ENCODE data around the gene TREH. TPM values are rescaled to one million over a fixed set of nuclear protein-coding genes. Genes with fewer than 3 reads are reported as not detected.

TREH gene
- total RNA-seq, 1 donor from 2014 or later = not detected

- H3K27ac Mint-ChIP-seq (ENCODE audit: unreplicated experiment) = peak overlapping the region; percentile 58
- Histone ChIP-seq H3K9ac (ENCODE audit: low read length) (no peak overlapping the region), H3K4me3 (ENCODE audit: insufficient read depth, low read depth, low read length) (no peak overlapping the region), H3K79me2 (ENCODE audit: insufficient read depth, low read length) (peaks cover 82% of the 10 kb centered on the region), H3K27ac (ENCODE audit: low read depth, low read length) (no peak overlapping the region), H3K9me3 (ENCODE audit: insufficient read depth, low read depth, low read length) (no peaks in the 10 kb centered on the region), H2AFZ (ENCODE audit: low read depth, low read length) (no peak overlapping the region), H3K27me3 (ENCODE audit: insufficient read depth, low read length) (no peaks in the 10 kb centered on the region), H3K36me3 (ENCODE audit: insufficient read depth, low read length) (peaks cover 63% of the 10 kb centered on the region), H3K4me1 (ENCODE audit: insufficient read depth, low read length) (peaks cover 28% of the 10 kb centered on the region), H4K20me1 (ENCODE audit: insufficient read depth, low read length) (peaks cover 99% of the 10 kb centered on the region), H3K4me2 (ENCODE audit: low read length) (no peak overlapping the region)
- TF ChIP-seq EZH2 (IDR thresholded peaks at IDR 0.05; ENCODE audit: insufficient read depth, low read length) (no peak), CTCF (IDR thresholded peaks at IDR 0.05; ENCODE audit: insufficient read depth, low read depth, low read length) (no peak)
- no peaks in the 10 kb centered on the region for H3K27me3 Mint-ChIP-seq (ENCODE audit: low read depth, unreplicated experiment)
- FAIRE-seq (no peak), DNase-seq (ENCODE audit: low read depth) (no peak)
- no peaks in the 10 kb centered on the region for H3K9me3 Mint-ChIP-seq (ENCODE audit: unreplicated experiment)
- H3K4me1 Mint-ChIP-seq (ENCODE audit: low read depth, unreplicated experiment) = peaks cover 41% of the 10 kb centered on the region
- H3K4me3 Mint-ChIP-seq (ENCODE audit: unreplicated experiment) = no peak overlapping the region
- H3K36me3 Mint-ChIP-seq (ENCODE audit: low read depth, unreplicated experiment) = peaks cover 36% of the 10 kb centered on the region
Observed at GRCh38 chr11:118632577-118633318, 46.7 kb downstream of the TREH start.

- H3K27me3 Mint-ChIP-seq (ENCODE audit: low read depth, unreplicated experiment) = no peaks in the 10 kb centered on the region
- TF ChIP-seq EZH2 (IDR thresholded peaks at IDR 0.05; ENCODE audit: insufficient read depth, low read length) = no peak
- TF ChIP-seq CTCF (IDR thresholded peaks at IDR 0.05; ENCODE audit: insufficient read depth, low read depth, low read length) = no peak
- H3K4me2 ChIP-seq (ENCODE audit: low read length) = no peak overlapping the region
- no peak for DNase-seq (ENCODE audit: low read depth)
- peaks cover 97% of the 10 kb centered on the region for H4K20me1 ChIP-seq (ENCODE audit: insufficient read depth, low read length)
- H3K4me3 Mint-ChIP-seq (ENCODE audit: unreplicated experiment) = no peak overlapping the region
- H2AFZ ChIP-seq (ENCODE audit: low read depth, low read length) = no peak overlapping the region
- H3K36me3 Mint-ChIP-seq (ENCODE audit: low read depth, unreplicated experiment) = peaks cover 34% of the 10 kb centered on the region
- peaks cover 82% of the 10 kb centered on the region for H3K79me2 ChIP-seq (ENCODE audit: insufficient read depth, low read length)
- H3K4me1 ChIP-seq (ENCODE audit: insufficient read depth, low read length) = peaks cover 28% of the 10 kb centered on the region
- no peaks in the 10 kb centered on the region for H3K9me3 Mint-ChIP-seq (ENCODE audit: unreplicated experiment)
- no peak overlapping the region for H3K9ac ChIP-seq (ENCODE audit: low read length)
- no peak overlapping the region for H3K27ac ChIP-seq (ENCODE audit: low read depth, low read length)
- no peak overlapping the region for H3K4me3 ChIP-seq (ENCODE audit: insufficient read depth, low read depth, low read length)
- no peak for FAIRE-seq
- H3K36me3 ChIP-seq (ENCODE audit: insufficient read depth, low read length) = peaks cover 62% of the 10 kb centered on the region
- no peaks in the 10 kb centered on the region for H3K27me3 ChIP-seq (ENCODE audit: insufficient read depth, low read length)
- peak overlapping the region; percentile 58 for H3K27ac Mint-ChIP-seq (ENCODE audit: unreplicated experiment)
- H3K9me3 ChIP-seq (ENCODE audit: insufficient read depth, low read depth, low read length) = no peaks in the 10 kb centered on the region
- peaks cover 40% of the 10 kb centered on the region for H3K4me1 Mint-ChIP-seq (ENCODE audit: low read depth, unreplicated experiment)
Observed at GRCh38 chr11:118631142-118631909, 48.1 kb downstream of the TREH start.
